Fibroblast of upper back skin (primary cell): Measurements from ENCODE around the gene NRG2.

Source experiments
- DNase-seq: peaks from one replicate; pipeline ENCODE4 v3.0.0-alpha.2; 2013

NRG2 gene

DNA sequence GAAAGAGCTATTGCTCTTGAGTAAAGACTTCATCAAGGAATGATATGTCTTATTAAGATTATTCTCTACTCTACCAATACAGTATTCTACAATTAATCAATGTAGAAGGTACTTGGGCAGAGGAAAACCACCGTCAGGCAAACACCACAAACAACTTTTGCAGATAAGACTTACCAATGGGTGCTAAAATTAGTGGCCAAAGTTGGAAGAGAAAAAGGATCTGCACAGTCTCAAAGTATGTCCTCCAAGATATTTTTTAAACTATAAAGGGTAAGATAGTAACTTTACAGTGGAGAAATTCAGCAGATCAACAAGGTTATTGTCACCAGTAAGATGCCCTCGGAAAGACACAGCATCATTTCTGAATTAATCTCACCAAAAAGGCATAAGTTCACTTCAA, 38.9 kb downstream of the NRG2 start:
- no peak for DNase-seq

DNA sequence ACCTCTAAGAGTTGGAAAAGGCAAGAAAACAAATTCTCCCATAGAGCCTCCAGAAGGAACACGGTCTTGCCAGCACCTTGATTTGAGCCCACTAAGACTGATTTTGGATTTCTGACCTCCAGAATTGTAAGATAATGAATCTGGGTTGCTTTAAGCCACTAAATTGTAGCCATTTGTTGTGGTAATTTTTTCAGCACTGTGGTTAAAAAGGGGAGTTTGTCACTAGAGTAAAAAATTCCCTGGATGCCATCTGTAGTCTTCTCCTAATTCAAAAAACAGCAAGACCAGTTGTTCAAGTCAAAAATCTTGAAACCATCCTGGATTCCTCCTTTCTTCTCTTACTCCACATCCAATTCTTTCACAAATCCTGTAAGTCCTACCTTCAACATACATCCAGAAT, 39.6 kb downstream of the NRG2 start:
- DNase-seq = no peak

DNA sequence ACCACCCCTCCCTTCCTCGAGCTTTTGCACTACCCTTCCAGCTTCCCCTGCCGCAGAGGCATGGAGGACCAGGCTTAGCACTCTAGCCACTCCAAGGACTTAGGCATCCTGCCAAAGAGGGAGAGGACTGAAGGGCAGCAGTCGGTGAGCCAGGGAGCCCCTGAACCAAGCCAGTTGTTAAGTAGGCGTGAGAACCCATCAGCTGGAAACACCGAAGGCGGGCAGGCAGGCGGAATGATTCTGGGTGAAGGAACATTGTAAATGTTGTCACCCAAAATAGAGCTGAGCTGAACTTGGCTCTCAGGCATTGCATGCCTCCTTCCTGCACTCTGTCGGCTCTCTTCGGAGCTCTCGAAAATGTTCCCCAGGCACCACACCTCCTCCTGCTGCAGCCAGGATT, 42.8 kb downstream of the NRG2 start:
- DNase-seq = no peak

DNA sequence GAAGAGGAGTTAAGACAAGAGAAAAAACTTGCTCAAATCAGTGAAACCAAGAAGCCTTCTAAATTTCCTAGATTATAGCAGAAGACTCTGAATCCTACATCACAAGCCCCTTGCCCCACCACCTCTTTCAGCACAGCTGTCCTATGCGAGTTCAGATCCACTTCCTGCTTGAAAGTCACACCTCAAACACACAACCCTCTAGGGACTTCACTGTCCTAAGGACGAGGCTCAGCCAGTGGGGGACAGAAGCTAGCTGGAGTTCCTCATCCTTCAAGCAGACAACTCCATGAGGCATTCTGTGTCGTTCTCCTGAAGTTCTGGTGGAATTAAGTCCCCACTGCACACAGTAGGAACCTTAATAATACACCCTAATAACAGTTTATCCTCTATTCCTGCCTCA, 44.3 kb downstream of the NRG2 start:
- DNase-seq = no peak

DNA sequence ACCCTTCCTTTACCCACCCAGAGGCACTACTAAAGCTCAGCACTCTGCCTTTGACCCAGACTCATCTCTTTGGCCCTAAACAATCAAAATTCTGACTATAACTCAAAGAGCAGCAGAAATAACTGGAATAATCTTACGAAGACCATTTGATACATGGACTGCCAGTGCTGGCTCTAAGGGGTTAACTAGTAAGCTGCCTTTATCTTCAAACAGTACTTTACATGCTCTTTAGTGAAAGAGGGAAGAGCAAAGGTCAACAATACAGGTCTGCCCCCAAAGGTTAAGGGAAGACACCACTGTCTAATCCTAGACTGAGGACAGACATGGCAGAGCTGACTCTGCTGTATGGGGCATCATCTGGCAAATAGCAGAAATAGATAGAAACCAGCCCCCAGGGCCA, 45.8 kb downstream of the NRG2 start:
- no peak for DNase-seq

DNA sequence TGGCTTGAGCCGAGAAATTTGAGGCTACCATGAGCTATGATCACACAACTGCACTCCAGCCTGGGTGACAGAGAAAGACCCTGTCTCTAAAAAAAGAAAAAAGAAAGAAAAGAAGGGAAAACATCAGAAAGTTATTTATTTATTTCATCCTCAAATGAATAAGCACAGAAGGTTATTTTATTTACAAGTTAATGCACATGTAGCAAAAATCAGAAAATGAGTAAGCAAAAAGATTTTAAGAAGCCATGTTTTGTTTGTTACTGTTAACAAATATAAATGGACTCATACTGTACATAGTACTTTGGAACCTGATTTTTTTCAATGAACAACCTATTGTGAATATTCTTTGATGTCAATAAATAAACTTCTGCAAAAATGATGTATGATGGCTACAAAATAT, 47.2 kb downstream of the NRG2 start:
- no peak for DNase-seq

DNA sequence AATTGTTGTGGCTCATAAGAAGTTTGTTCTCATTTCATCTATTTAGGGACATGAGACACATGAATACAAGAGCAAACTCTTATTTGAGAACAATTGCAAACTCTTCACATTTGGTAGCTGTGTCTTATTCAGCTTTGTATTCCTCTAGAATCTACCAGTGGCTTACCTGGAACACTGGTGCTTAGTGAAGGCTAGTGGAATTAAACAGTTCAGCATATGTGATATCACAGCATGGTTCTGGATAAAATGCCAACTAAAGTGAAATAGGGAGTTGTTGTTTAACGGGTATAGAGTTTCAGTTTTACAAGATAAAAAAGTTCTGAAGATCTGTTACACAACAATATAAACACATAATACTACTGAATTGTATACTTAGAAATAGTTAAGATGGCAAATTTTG, 48.9 kb downstream of the NRG2 start:
- DNase-seq = no peak

DNA sequence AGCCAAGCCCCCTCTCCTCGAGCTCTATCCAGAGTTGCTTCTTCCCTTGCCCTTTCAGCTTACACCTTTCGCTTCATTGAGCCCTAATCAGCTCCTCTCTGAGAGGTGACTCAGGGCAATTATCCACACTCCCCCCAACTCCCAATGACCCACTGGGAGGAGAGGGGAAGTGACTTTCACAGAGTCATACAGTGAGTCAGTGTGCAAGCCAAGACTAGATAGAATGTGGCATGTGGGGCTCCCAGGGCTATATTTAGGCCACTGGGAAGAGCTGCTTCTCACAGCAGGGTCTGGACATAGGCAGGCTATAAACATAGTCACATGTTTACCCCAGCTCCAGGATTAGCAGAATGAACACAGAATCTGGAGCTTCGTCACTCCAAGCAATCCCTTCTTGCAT, 57.4 kb downstream of the NRG2 start:
- DNase-seq = peak; percentile 76

DNA sequence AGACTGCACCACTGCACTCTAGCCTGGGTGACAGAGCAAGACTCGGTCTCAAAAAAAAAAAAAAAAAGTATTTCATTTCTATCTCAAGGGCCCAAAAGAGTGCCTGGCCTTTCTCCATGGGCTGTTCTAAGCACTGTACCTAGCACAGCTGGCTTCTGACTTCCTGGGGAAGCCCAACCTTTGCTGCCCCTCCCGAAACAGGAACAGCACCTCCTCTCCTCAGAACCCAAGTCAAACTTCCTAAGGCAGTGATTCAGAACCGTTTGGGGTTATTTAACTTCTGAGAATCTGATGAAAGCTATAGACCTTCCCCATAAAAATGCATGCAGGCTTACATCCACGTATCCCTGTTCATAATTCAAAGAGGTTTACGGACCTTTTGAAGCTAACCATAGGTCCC, 57.8 kb downstream of the NRG2 start:
- no peak for DNase-seq

DNA sequence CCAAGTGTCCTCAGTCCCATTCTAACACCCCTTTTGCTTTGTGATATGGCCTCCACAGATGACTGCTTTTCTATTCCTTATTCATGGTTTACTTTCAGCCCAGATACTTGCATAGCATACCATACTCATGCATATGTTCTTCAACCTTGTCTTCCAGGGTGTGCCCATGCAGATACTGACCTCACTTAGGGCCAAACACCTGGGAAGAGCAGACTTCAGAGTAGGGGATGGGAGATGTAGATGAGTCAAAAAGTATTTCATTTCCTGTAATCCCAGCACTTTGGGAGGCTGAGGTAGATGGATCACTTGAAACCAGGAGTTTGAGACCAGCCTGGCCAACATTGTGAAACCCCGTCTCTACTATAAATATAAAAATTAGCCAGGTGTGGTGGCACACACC, 58.3 kb downstream of the NRG2 start:
- no peak for DNase-seq

DNA sequence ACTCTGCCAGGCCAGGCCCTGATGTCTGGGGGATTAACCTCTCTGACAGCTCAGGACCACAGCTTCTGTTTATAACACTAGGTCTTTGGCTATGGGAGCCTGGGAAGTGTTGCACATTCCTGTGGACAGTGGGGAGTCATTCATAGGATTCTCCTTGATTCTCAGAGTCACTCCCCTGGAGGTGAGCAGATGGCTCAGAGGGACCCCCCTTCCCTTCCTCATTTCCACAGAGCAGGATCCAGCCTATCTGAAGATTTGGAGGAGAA, 60.2 kb downstream of the NRG2 start:
- DNase-seq = peak; percentile 12

DNA sequence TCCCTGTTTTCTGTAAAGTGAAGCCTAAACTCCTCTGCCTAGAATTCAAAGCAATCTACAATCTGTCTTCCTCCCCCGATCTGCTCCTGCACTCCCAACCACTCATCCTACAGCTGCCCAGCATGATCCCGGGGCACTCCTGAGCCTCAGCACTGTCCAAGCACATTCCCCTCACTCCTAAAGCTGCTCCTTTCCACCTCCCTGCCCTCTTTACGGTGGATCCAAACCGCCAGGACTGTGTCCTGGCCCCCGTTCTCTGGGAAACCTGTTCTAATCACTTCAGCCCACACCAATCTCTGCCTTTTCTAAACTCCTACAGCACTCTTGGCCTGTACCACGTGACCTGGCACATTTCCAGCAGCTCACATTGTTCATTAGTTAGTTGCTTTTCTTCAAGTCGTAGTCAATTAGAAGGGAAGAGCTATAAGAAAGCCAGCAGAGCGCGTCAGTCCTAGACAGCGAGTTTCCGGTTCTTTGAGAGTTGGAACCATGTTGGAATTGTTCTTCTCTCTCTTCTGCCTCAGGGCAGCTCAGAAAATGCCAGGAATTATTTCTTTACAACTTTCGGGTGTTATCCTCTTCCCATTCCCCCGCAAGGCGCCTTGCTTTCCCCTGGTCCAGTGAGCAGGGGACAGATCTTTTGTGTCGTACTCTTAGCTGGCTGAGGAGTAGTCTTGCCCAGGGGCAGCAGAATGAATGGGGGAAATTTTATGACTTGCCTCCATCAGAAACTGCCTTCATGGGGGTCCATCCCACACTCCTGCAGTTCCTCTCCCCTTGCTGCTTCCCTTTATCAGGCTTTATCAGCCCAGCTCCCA, 60.7 kb downstream of the NRG2 start:
- peak; percentile 17 for DNase-seq

DNA sequence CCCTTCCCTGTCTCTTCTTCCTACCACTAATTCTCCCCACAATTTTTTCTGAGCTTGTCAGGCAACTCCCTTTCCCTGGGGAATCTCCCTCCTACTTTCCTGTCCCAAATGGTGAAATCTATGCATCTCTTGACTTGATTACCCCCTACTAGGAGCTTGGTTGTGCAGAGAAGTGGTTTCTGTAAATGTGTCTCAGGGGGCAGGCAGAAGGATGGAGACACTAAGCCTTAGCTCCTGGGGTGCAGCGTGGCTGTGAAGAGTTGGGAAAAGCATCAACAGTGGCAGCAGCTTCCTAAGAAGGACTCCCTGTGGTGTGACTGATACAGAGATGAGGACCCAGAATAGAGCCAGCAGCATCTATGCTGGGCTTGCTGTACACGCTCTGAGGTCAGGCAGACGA, 62.3 kb downstream of the NRG2 start:
- DNase-seq = no peak

DNA sequence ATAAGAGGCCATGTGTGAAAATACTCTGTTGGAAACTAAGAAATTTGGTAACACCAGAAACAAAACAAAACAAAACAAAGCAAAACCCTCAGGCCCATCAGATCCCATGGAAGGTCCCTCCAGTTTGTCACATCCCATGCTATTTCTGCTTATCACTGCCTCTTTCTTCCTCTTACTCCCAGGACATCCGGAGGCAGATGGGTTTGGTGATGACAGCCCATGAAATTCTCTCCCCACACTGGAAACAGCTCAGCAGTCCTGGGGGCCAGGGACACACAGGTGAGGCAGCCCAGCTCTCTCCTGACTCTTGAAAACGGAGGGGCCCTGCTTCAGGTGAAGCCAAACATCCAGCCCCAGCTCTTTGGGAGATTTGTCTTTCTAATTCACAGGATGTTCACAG, 63.2 kb downstream of the NRG2 start:
- no peak for DNase-seq

DNA sequence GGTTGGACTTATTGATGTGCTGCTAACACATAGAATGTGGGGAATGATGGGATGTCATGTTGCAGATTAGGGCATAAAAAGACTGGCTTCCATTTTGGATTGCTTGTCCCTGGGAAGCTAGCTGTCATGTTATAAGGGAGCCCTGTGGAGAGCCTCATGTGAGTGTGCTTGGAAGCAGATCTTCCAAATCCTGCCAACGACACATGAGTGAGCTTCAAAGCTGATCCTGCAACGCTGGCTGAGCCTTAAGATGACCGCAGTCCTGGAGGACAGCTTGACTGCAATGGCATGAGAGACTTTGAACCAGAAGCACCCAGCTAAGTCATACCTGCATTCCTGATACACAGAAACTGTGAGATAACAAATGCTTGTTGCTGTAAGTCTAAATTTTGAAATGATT, 63.6 kb downstream of the NRG2 start:
- no peak for DNase-seq

DNA sequence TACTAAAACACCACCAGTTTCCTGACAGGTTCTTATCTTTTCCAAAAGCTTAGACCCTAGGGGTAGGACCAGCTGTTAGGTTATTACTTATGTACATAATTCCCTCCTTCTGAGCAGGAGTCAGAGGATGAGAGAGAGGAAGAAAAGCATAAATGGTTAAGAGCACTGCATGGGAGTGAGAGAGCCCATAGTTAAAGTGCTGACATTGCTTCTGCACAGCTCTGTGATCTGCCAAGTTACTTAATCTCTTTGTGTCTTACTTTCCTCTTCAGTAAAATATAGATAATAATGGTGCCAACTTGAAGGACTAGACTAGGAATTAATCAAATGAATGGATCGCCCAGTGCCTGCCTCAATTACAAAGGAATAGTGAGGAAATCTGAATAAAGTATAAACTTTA, 66.4 kb downstream of the NRG2 start:
- no peak for DNase-seq

DNA sequence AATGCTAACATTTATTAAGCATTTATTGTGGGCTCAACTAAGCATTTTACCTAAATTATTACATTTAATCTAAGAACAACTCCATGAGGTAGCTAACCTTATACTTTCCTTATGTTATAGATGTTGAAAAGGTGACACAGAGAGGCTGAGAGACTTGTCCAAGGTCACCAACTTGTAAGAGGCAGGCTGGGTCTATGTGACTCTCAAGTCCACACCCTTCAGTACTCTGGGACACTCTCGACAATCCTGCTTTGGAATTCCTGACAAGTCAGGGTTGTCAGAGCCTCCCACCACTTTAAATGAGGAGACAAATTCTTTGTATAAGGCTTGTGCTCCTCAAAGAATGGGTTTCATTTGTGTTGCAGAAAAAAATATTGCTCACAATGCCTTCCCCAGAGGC, 67.2 kb downstream of the NRG2 start:
- DNase-seq = no peak

DNA sequence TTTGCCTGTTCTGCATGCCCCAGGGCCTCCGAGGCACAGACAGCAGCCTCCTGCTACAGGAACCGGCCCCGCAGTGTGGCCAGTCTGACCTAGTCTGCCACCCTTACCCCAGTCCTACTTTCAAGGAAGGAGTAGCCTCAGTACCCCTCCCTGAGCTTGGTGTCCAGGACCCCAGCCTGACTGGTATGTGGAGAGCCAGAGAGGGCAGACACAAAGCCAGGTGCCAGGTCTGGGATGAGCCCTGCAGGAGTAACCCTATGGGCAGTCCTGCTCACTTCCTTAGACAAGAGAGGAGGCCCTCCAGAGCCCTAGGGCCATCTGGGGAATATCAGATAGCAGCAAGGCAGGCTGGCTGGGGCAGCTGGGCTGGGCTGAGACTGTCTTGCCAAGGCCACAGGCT, 67.8 kb downstream of the NRG2 start:
- no peak for DNase-seq

DNA sequence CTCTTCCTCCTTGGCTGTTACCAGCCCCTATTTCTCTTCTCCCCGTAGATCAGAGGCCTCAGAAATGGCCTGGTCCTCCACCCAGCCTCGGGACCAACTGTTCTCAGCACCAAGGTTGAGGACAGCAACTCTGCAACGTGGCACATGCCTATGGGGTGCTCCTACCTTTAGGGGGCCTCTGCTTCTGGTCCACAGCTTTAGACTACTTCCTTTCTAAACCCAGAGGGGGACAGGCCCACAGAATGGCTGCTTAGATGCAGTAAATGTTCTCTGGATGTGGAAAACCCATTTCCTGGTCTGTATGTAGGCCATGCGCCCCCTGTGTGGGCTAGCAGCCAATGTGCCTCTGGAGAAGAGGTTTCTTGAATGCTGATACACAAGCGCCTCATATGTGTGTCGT, 68.4 kb downstream of the NRG2 start:
- no peak for DNase-seq

DNA sequence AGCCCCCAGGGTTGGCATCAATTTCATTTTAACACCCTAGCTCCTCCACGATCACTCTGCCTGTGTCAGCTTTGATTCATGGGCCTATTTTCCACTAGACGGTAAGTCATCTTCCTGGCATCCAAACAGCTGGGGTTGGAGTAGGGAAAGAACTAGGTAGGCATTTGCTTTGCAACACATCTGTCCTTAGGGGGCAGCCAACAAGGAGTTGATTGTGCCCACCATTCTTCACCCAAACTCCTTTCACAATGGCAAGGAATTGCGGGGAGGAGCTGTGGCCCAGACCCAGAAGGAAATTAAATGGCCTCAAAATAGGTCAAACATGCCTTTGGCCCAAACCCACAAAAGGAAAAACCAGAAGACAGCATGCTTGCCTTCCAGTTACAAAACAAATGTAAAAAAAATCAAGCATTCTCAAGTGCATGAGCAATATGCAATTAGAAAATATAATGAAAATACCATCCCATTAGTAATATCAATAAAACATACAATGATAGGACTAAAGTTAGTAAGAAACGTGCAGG, 71.8 kb downstream of the NRG2 start:
- DNase-seq = no peak

DNA sequence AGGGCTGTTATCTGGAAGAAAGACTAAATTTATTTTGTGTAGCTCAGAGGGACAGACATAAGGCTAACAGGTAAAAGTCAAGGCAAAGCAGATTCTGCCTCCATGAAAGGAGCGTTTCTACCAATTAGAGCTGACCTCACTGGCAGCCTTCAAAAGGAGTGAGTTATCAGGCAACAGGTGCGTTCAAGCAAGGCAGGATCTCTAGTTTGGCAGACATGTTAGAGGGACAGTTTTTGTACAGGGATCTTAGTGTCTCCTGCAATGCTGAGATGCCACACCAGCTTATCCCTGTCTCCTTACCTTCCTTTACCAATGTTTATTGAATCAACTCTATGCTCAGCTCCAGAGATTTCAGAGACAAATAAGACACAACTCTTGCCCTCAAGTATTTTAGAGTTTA, 73.8 kb downstream of the NRG2 start:
- no peak for DNase-seq

DNA sequence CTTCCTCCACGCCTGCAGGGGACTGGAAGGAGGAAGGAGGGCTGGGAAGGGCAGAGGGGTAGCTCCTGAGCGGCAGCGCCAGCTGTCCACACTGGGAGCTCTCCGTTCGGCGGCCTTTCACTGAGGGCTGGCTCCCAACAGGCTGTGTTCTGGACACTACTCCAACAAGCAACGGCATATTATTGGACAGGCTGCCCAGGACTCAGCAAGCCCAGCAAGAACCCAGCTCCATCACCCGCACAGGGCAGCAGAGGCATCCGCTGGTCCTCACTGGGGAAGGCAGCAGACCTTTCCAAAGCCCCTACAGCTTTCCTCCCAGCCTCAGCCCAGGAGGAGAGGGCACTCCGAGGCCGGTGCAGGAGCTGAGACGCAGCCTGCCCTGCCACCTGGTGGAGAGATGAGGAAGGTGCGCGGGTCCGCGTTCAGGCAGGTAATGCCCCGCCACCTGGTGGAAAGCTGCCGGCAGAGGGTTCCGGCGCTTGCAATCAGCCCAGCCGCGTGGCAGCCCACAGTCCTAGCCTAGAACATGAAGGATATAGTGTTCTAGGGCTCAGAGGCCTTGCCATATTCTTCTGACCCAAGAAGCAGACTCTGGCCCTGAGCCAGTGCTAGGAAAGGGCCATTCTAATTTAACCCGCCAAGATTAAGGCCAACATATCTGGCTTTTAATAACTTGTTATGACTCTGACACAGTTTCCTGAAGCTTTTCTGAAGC, 74.4 kb downstream of the NRG2 start:
- DNase-seq = peak; percentile 56

DNA sequence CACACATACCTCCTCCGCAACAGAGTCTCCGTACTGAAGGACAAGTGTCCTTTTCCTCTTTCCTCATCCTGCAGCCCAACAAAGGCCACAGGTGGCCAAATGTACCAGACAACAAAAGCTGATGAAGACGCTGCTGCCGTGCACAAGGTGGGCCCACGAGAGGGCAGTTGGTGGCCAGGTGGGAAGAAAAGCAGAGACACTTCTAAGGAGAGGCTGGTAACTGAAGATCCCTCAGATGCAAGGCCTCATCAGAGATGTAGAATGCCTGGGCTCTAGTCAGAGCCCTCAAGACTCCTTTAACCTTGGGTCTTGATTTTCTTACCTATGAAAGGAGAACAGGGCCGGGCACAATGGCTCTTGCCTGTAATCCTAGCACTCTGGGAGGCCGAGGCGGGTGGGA, 75.7 kb downstream of the NRG2 start:
- DNase-seq = no peak

DNA sequence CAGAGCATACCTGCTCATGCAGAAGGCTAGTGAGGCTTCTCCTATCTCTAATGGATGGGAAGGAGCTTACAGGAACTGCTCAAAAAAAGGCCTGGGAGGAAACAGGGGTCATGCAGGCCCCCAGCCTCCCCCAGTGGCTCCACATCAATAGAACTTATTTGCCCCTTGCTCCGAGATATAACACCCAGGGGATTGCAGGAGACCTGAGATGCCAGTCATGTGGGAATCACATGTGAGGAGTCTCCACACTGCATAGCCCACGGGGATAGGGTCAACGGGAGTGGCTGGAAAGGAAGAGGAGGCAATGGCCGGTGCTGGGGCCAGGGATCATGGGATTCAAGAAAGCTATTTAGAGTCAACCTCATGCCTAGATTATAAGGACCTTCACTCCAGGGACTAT, 76.2 kb downstream of the NRG2 start:
- DNase-seq = no peak

DNA sequence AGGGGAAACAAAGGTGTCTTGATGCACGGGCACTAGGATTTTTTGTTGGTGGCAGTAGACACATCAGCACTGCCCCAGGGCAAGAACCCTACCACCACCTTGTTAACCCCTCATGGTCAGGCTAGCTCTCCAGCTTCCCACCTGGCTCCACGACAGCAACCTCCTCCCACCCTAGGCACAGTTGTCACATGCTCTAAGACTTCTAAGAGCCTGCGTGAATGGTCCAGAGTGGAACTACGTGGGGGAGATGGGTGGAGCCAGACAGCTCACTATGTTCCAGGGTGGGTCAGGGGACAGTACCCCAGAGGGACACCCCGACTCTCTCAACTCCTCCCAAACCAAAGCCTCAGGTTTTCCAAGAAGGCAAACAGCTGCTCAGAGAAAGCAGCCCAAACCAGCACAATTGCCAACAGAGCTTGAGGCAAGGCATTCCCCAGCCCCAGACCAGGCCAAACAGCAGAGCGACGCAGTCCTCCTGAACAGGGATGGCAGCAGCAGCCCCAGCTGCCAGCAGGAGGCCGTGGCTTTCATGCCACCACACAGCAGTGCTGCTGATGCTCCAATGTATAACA, 78.0 kb downstream of the NRG2 start:
- no peak for DNase-seq
